Esophagus squamous epithelium (tissue), 5 donors: ENCODE results near the gene GOLGA6C. TPM values are rescaled to one million over a fixed set of nuclear protein-coding genes. Genes with fewer than 3 reads are reported as not detected.

Source experiments
- DNase-seq: peaks from one replicate; lab custom pipeline; 2025; lab: John Stamatoyannopoulos, UW
- H3K27ac ChIP-seq, 4 donors: fragments of 200-600 bp; sonication (generic); one replicate each; pipeline ENCODE4 v1.5.1; 2016 to 2019; ENCODE audit warnings: mild to moderate bottlenecking in 1 of 4
- H3K27me3 ChIP-seq, 4 donors: fragments of 200-600 bp; sonication (generic); 1 replicate in 3 of 4; 2 replicates in 1 of 4; pipeline versions ENCODE4 v1.5.1 to v1.6.0; 2017 to 2021; ENCODE audit warnings: antibody characterized with exemption in 1 of 4
- H3K36me3 ChIP-seq, 3 donors: fragments of 200-600 bp; sonication (generic); one replicate each; pipeline ENCODE4 v1.5.1; 2016 to 2019
- H3K4me1 ChIP-seq, 3 donors: fragments of 200-600 bp; sonication (generic); one replicate each; pipeline ENCODE4 v1.5.1; 2017 to 2019
- H3K4me3 ChIP-seq, 4 donors: fragments of 200-600 bp; sonication (generic); 1 replicate in 3 of 4; 2 replicates in 1 of 4; pipeline ENCODE4 v1.5.1; 2016 to 2019; ENCODE audit warnings: mild to moderate bottlenecking in 2 of 4, moderate library complexity in 1 of 4
- H3K9me3 ChIP-seq, 3 donors: fragments of 200-600 bp; sonication (generic); one replicate each; pipeline ENCODE4 v1.5.1; 2016 to 2019
- CTCF ChIP-seq, 6 experiments: fragments of 450-650 bp in 4 of 6; fragments of 200-600 bp in 2 of 6; sonication (generic) in 2 of 6; IDR thresholded peaks; one replicate each; pipeline ENCODE4 v1.5.1; 2016 to 2019; ENCODE audit warnings: antibody characterized with exemption in 6 of 6, mild to moderate bottlenecking in 4 of 6, moderate library complexity in 4 of 6
- POLR2A ChIP-seq, 4 donors: fragments of 450-650 bp; IDR thresholded peaks; one replicate each; pipeline ENCODE4 v1.6.1; 2017; ENCODE audit warnings: antibody characterized with exemption in 4 of 4, mild to moderate bottlenecking in 4 of 4, moderate library complexity in 3 of 4
- WGBS, 2 donors: methylation state at CpG; one replicate each; pipeline ENCODE4 v1.1.5; 2018; 5-methylcytosine and 5-hydroxymethylcytosine counted together
- intact Hi-C: fragments of 100-400 bp; cut with DNase I; formaldehyde crosslinking; loops from one replicate; pipeline ENCODE4 v1.15.0; 2022
- total RNA-seq, 4 donors: library from RNA; depleted of rRNA; stranded (reverse); fragments of >200 nt; gene quantifications; one replicate each; pipeline ENCODE4 v1.1.0, GENCODE V29; 2016
- donor health status: DM: yes; HTN: yes; CAD: no.

The GOLGA6C gene
- total RNA-seq, 4 donors from 2014 or later = not detected

GRCh38 chr15:75234191-75234810 lies 23.8 kb upstream of the GOLGA6C start:
- intact Hi-C loops = loop anchor here (10.0 kb wide), 1 partner anchor 90 kb away; no protein-coding TSS in a partner anchor
- DNase-seq = no peak
- no peaks in the 10 kb centered on the region for H3K36me3 ChIP-seq
- peaks cover 0 to 83% (median 0%) of the 10 kb centered on the region in 4 donors for H3K27me3 ChIP-seq
- H3K4me1 ChIP-seq = no peaks in the 10 kb centered on the region
- H3K4me3 ChIP-seq = no peak overlapping the region
- H3K9me3 ChIP-seq = no peaks in the 10 kb centered on the region
- TF ChIP-seq POLR2A (IDR thresholded peaks at IDR 0.05) (no peak), CTCF (IDR thresholded peaks at IDR 0.05) (no peak)
- no peak overlapping the region for H3K27ac ChIP-seq
- 67% methylated on average over 1 of the region's 5 CpGs; no CpG with 5 or more reads in 1 of the 2 donors for WGBS, 2 donors

- no peak for DNase-seq
- Histone ChIP-seq H3K36me3 (no peaks in the 10 kb centered on the region), H3K4me3 (no peak overlapping the region), H3K27ac (no peak overlapping the region), H3K4me1 (no peaks in the 10 kb centered on the region), H3K9me3 (no peaks in the 10 kb centered on the region), H3K27me3 (peaks cover 0 to 85% (median 0%) of the 10 kb centered on the region in 4 donors)
- 74 to 80% methylated on average over 1 to 10 of the region's 10 CpGs for WGBS, 2 donors
- TF ChIP-seq CTCF (IDR thresholded peaks at IDR 0.05) (no peak), POLR2A (IDR thresholded peaks at IDR 0.05) (no peak)
- intact Hi-C loops = loop anchor here (10.0 kb wide), 1 partner anchor 90 kb away; no protein-coding TSS in a partner anchor
Measured at GRCh38 chr15:75235051-75235673, 23.0 kb upstream of the GOLGA6C start.

GRCh38 chr15:75235760-75236729 lies 22.1 kb upstream of the GOLGA6C start:
- Histone ChIP-seq H3K9me3 (no peaks in the 10 kb centered on the region), H3K36me3 (no peaks in the 10 kb centered on the region), H3K4me1 (no peaks in the 10 kb centered on the region), H3K4me3 (no peak overlapping the region), H3K27ac (no peak overlapping the region), H3K27me3 (peaks cover 0 to 92% (median 0%) of the 10 kb centered on the region in 4 donors)
- TF ChIP-seq CTCF (IDR thresholded peaks at IDR 0.05) (no peak), POLR2A (IDR thresholded peaks at IDR 0.05) (no peak)
- DNase-seq = no peak
- intact Hi-C loops = loop anchor here (10.0 kb wide), 1 partner anchor 89 kb away; no protein-coding TSS in a partner anchor
- WGBS, 2 donors = 78 to 81% methylated on average over 4 to 9 of the region's 11 CpGs

GRCh38 chr15:75237316-75237982 lies 20.7 kb upstream of the GOLGA6C start:
- no peak overlapping the region for H3K27ac ChIP-seq
- 60 to 70% methylated on average over 2 to 6 of the region's 11 CpGs for WGBS, 2 donors
- intact Hi-C loops = loop anchor here (10.0 kb wide), 1 partner anchor 87 kb away; no protein-coding TSS in a partner anchor
- no peak for DNase-seq
- no peaks in the 10 kb centered on the region for H3K4me1 ChIP-seq
- H3K4me3 ChIP-seq = no peak overlapping the region
- peaks cover 0 to 80% (median 0%) of the 10 kb centered on the region in 4 donors for H3K27me3 ChIP-seq
- H3K36me3 ChIP-seq = no peaks in the 10 kb centered on the region
- TF ChIP-seq CTCF (IDR thresholded peaks at IDR 0.05) (no peak), POLR2A (IDR thresholded peaks at IDR 0.05) (no peak)
- no peaks in the 10 kb centered on the region for H3K9me3 ChIP-seq
